HS-27A (cell line): ENCODE data around the gene SDC3.
A peak's percentile ranks its signal among the peaks of the same experiment; 100 is the strongest.

ENCODE experiments used
- DNase-seq: peaks from one replicate; pipeline ENCODE4 v3.0.0-alpha.2; 2012; ENCODE audit warnings: low read depth, missing footprints

The SDC3 gene

DNA sequence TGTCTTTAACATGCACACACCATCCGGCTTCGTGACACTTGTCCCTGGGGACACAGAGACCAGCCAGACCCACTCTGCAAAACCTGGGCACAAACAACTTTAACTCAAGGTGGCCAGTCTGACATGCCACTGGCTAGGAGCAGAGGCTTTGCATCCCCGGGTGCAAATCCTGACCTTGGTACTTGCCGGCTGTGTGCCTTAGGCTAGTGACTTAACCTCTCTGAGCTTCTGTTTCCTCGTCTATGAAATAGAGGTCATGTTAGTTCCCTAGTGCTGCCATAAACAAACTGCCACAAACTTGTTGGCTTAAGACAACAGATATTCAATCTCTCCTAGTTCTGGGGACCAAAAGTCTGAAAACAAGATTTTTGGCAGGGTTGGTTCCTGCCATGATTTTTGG is 60.4 kb downstream of the SDC3 start:
- DNase-seq: no peak

DNA sequence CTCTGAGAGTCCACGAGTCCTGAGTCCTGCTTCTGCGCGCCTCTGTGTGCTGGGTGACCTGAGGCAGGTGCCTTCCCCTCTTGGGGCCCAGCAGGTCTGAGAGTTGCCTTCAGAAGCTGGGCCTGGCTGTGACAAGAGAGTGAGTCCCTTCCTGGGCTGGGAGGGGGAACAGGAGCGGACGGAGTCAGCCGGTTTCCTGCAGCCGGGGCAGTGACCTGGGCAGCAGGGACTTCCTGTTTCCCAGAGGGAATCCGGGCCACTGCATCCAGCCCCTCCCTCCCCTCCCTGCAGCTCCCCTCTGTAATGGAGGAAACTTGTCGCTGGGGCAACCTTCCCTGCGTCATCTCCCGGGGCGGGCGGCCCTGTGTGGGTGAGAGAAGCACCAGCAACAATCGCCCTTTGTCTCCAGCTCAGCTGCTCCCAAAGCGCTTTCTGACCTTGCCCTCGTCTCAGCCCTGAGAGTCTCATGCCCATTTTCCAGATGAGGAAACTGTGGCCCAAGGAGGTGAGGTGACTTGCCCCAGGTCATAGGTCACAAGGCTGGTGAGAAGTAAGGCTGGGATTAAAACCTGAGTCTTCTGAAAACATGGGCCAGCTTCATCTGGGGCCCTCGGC is 61.1 kb downstream of the SDC3 start:
- no peak for DNase-seq

DNA sequence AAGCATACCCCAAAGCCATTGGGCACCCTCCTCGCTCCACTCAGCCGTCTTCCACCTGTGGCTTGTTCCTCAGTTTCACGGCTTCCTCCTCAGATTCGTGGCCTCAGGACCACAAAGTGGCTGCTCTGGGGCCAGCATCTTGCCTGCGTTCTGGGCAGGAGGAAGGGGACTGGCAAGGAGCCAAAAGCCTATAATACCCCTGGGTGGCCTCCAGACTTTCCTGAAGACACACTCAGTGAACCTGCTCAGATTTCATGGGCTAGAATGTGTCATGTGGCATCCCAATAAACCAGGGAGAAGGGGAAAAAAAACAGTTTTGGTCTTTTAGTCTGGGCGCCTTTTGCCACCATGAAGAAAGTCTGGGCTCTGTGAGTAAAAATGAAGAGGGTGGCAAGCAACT is 62.0 kb downstream of the SDC3 start:
- no peak for DNase-seq

DNA sequence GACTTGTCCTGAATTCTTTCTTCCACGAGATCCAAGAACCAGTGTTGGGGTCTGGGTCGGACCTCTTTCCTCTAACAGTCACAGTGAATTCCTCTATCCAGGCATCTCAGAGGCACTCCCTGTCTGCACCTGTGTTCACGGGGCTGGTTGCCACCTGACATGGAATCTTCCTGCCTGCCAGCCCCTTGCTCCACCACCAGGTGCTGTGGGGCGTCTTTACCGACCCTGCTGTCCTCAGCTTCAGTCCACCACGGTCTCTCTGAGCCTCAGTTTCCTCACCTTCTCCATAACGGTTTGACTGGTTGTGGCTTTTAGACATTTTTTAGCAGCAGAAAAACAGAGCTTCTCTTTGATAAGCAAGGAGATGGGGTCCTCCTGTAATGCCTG is 62.7 kb downstream of the SDC3 start:
- no peak for DNase-seq

DNA sequence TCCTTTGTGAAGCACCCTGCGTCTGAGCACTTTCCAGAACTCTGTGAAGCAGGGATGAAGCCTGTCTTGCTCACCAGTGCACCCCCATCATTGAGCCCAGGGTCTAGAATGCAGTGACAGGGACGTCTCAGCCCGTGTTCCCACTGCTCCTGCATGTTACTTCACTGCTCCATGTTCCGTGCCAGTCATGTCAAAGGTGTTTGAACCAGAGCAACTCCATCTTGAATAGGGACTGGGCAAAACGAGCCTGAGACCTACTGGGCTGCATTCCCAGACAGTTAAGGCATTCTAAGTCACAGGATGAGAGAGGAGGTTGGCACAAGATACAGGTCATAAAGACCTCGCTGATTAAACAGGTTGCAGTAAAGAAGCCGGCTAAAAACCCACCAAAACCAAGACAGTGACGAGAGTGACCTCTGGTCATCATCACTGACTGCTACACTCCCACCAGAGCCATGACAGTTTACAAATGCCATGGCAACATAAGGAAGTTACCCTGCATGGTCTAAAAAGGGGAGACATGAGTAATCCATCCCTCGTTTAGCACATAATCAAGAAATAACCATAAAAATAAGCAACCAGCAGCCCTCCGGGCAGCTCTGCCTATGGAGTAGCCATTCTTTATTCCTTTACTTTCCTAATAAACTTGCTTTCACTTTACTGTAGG is 63.2 kb downstream of the SDC3 start:
- DNase-seq: no peak

DNA sequence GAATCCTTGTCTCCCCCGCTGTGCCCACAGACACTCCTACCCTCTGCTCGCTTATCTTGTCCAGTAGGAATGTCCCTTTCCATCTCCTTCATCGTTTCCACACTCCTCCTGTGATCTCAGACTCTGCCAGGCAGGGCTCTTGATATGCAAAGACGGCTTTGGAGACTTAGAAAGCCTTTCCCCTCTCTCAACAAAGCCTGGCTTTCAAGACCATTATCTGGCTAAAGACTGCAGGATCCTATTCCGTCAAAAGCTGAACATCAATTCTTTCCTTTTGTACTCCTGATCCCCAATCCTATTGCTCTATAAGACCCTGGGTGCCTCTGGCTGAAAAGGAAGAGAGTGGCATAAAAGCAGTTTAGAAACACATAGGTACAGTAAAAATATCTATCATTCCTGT is 63.9 kb downstream of the SDC3 start:
- DNase-seq: no peak

DNA sequence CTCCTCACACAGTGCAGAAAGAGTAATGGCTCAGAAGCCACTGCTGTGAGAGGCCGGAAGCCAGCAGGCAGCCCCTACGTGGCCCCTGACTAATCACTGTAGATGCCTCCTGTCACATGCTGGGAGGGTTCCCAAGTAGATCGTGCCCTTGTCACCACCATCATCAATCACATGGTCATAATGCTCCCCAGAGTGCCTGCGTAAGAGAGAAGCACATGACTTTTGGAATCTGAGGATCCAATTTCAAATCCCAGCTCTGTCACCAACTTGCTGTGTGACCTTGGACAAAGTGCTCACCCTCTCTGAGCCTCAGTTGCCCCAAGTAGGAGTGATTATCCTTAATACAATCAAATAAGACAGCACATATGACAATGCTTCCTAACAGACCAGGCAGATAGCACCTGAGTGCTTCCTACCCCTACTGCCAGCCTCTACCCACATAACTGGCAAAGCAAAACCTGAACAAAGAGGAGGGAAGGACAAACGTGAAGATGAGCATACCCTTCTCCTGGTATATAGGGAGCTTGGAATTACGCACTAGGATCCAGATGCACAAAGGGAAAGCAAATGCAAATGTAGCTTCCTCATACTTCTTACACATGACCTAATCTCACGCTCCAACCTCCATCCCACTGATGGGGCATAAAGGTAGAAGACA is 65.7 kb downstream of the SDC3 start:
- no peak for DNase-seq

DNA sequence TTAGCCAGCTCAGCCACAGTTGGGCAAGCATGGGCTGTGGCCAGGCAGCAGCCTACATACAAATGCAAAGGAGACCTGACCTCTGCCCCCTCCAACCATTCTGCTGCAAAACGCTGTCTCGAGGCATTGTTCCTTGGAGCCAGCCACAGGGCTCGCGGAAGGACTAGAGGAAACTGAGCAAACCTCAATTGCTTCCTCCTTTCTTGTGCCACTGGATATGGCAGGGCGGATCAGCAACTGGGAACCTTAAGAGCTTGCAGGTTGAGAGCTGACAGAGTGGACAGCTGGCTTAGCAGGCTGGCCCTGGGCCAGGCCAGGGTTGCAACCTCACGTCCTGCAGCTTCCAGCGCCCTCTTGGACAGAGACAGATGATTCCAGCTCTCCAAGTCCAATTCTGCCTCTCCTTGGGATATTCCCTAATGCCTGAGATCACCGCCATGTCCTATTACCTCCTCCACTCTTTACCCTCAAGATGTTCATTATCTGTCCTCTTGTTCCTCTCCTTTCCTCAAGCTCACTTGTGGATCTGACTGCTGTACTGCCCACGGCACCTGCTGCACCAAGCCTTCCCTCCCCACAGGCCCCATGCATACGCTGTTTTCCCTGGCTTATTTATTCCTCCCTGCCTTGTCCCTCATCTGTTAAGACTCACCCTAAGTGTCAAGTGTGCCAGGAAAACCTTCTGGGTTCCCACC is 67.5 kb downstream of the SDC3 start:
- DNase-seq: no peak

DNA sequence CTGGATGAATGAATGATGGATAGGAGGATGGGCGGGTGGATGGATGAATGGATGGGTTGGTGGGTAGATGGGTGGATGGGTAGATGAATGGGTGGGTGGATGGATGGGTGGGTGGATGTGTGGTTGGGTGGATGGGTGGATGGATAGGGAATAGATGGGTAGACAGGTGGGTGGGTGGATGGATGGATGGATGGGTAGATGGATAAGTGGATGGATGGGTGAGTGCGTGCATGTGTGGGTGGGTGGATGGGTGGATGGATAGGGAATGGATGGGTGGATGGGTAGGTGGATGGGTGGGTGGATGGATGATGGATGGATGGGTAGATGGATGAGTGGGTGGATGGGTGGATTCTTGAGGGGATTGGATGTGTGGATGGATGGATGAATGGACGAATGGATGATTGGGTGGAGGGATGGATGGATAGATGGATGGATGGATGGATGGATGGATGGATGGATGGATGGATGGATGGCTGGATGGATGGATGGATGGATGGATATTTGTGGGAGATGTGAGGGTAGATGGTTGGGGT is 68.7 kb downstream of the SDC3 start:
- no peak for DNase-seq

DNA sequence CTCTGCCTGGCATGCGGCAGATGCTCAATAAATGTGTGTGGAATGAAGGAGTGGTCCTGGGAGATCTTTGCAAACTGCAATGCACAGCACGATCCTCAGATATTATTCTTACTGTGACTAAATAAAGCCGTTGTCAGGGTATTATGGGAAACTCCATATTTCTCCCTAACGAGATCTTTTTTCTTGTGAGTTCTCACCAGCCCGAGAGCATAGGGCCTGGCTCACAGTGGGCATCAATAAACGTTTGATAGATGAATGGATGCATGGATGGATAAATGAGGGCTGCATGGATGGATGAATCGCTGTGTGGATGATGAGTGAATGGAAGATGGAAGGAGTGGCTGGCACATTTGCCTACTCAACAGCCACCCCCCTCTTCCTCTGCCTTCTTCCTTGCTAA is 69.6 kb downstream of the SDC3 start:
- DNase-seq: no peak

DNA sequence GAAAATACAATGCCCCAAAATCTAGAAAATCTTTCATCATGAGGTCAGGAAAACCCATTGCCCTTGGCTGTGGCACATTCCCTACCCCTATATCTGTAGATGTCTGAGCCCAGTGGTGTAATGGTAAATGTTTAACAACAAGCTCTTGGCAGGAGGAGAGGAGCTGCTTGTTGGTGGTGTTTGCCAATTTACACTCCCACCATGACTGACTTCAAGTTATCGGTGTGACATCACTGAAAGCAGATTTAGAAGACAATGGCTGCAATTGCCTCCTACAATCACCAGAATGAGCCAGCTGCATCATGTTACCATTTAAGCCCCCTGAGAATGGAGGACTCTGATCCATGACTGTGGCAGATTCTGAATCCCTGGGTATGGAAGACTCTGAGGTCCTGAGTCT is 70.9 kb downstream of the SDC3 start:
- DNase-seq: no peak

DNA sequence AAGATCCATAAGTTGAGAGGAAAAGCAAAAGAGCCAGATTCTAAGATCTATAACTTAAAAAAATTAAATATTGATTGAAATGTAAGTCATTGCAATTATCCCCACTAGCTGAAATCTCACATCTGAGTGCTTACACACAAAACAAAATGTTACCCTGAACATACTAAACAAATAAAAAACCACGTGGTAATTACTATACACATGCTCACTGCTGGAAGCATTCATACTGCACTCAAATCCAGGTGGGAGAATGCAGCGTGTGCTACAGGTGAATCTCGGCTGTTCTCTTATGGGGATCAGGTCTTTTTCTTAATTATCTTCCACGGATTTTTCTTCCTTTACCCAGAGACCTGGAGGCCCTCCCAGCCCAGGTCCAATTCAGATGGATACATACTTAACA is 74.3 kb downstream of the SDC3 start:
- DNase-seq: no peak

DNA sequence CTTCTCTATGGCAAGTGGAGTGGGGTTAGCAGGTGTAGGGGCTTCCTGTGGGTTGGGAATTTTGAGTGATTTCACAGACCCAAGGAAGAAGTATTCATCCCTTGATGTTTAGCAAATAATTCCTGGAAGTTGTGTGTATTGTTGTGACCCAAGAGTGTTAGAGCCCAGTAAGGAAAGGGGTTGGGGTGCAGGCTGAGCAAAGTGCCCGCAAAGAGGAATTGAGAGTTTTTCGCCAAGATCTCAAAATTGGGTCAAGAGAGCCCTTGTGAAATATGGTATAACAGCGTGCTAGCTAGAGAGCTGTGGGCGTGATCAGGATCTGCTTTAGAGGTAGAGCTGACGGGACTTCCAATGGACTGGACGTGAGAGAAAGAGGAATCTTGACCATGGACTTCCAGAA is 78.0 kb downstream of the SDC3 start:
- DNase-seq: no peak

DNA sequence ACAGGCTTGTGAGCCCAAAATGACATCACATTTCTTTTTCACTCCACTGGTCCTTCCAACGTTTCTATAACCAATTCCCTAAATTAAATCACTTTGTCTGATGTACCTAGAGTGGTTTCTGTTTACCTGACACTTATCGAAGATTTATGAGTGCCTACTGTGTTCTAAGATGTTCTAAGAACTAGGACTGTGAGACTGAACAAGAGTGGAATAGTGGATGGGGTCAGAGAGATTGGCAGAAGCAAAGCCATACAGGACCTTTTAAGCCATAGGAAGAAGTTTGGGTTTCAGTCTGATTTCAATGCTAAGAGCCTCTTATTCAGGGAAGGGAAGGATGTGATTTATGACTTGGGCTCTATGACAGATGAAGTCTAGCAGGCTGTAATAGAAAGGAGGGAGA is 78.7 kb downstream of the SDC3 start:
- DNase-seq: no peak

DNA sequence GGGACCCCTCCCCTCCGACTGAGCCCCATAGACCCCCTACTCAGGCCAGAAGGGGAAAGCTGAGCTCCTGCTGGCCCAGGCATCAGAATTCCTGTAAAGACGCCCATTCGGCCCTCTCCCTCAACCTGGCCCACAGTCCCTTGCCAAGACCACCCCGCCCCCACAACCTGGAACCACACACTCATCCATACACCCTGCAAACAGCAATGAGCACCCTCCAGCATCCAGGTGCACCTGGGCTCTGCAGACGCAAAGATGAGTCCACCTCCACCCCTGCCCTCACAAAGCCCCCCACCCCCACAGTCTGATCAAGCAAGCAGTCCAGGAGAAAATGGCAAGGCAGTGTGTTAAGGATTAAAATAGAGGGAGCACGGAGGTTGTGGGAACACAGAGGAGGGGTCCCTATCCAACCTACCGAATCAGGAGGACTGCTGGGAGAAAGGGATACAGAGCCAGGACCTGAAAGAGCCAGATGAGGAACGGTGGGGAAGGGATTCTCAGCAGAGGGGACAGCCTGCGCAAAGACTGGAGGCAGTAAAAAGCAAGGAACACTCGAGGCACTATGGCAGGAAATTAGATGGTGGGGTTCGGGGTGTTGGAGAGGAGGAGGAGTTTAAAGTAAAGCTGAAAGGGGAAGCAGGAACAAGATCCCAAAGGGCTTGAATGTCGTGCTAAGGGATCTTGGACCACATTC is 83.7 kb downstream of the SDC3 start:
- DNase-seq: no peak

DNA sequence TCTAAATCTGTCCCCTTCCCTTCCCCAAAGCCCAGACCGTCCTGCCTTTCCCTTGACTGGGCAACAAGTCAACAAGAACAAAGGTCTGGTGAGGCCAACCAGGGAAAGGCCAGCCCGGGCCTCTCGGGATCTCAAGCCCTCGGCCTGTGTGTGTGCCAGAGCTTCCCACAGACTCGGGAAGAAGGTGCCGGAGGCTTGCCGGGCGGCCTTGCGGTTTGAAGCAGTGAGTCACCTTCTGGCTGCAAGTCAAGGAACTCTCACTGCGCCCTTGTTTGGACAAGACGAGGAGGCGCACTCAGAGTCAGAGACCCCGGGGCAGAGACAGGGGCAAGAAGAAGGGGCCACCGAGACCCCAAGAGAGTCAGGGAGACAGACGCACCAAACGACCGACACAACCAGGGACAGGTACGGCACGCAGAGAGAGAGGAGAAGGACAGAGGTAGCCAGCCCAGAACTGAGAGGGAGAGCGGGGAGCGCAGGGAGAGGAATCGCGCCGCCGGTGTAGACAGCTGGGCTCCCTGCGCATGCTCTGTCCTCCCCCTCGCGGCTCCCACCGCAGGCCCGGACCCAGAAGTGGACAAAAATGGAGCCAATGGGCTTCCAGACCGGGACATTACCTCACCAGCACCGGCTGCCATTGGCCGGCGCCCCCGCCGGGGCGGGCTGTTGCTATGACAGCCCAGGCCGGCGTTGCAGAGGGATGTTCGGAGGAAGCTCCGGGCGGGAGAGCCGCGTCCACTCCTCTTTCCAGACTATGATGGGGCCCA is 84.4 kb downstream of the SDC3 start:
- DNase-seq: peak; percentile 98

DNA sequence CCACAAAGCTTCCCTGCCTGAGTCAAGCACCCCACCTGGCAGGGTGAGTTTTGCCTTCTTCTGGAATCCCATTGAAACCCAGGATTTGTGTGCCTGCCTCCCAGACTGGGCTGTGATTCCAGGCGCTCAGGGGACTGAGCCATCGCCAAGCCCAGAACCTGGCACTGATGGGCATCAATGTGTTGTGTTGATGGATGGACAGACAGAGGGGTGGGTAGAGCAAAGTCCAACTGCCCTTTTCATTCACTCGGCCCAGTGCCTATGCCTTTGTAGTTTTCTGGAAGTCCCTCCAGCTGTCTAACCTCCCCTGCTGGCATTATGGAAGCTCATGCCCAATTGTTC is 85.0 kb downstream of the SDC3 start:
- DNase-seq: no peak

DNA sequence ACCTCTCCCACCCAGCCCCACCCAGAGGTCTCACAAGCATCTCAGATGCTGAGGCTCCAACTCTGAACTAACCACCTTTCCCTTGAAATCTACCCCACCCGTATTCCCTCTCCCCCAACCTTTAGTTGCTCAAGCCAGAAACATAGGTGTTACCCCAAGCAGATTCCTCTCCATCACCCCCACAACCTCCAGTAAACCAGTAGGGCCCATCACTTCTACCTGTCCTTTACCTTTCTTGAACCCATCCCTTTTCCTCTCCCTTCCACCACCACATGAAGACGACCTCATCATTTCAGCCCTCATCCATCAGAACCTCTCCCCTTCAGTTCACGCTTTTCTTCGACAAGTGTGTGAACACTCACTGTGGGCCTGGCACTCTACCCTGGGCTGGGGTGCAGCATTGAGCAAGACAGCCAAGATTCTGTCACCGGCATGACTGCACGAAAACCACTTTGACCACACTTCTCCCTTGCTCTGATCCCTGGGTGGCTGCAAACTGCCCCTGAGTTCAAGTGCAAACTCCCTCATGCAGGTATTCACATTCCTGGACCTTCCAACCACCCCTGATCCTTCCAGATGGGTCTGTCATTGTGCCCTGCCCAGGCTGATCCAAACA is 85.5 kb downstream of the SDC3 start:
- DNase-seq: no peak

DNA sequence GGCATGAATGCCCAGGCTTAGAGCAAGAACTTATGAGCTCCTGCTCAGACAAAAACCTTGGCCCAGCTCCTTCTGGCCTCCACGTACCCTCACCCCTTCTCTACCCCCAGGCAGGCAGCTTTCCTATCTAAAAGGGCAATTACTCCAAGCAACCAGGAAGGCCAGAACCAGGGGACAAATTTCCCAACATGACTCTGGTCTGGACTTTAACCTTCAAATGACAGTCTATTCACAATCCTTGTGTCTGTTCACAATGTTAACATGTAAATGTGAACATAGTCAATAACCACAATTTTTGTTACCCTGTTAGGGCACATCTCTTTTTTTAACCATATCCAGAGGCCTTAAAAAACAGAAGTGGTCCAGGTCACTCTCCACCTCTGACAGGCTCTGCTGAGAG is 86.6 kb downstream of the SDC3 start:
- no peak for DNase-seq

DNA sequence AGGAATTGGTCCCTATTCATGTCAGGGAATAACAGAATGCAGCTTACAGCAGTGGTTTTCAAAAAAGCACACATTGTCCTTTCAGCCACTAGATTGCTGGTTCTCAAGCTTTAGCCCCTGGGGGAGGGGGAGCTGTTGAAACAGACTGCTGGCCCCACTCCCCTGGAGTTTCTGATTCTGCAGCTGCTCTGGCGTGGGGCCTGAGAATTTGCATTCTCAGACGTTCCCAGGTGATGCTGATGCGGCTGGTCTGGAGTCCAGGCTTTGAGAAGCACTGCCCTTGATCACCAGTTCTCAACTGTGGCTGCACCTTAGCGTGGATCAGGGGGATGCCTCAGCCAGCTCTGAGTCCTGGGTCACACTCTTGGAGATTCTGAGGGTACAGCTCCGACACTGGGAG is 88.3 kb downstream of the SDC3 start:
- no peak for DNase-seq
